ENCODE results near the gene PDCD4.

The PDCD4 gene

DNA sequence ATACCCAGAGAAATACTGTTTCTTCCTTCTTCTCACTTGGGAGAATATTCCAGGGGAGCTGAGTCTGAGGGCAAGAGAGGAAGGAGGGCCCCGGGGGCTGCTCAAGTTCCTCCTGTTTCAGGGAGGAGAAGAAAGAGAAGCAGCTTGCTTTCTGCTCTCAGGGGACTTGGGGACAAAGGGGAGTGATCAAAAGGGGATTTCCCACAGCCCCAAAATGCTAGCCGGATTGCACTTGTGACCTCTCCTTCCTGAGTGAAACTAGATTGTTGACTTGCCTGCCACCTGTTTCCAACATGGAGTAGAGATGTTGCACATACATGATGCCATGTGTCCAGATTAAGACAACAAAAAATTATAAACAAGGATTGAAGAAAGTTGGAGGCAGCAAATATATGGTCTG, 28.7 kb upstream of the PDCD4 start:
- peak; percentile 19 for DNase-seq

- DNase-seq: no peak
These were observed 27.7 kb upstream of the PDCD4 start for GRCh38 chr10:110843796-110844616.

GRCh38 chr10:110844617-110844881, 27.2 kb upstream of the PDCD4 start:
- no peak for DNase-seq

DNA sequence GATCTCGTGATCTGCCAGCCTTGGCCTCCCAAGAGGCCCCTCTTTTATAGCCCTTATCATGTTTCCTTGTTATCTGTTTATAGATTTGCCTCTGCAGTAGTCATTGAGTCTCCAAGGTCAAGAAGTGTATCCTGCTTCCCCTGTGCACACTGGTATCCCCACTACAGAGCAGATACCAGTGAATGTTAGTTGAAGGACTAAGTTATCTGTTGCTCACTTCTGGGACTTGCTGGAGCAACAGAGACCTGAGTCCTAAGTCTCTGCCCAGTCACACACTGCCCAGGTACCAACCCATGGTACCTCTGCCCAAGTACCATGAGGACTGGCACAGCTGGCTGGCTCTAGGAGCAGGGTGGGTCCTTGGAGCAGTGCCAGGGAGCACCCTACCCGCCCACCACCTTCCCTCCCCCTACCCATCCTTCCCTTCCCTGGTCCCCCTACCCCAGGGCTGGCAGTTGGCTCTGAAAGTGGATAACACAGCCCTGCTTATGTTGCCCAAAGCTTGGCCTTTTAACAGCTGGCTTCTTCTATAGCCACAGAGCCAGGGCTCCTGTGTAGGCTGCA, 26.5 kb upstream of the PDCD4 start:
- DNase-seq: no peak

DNA sequence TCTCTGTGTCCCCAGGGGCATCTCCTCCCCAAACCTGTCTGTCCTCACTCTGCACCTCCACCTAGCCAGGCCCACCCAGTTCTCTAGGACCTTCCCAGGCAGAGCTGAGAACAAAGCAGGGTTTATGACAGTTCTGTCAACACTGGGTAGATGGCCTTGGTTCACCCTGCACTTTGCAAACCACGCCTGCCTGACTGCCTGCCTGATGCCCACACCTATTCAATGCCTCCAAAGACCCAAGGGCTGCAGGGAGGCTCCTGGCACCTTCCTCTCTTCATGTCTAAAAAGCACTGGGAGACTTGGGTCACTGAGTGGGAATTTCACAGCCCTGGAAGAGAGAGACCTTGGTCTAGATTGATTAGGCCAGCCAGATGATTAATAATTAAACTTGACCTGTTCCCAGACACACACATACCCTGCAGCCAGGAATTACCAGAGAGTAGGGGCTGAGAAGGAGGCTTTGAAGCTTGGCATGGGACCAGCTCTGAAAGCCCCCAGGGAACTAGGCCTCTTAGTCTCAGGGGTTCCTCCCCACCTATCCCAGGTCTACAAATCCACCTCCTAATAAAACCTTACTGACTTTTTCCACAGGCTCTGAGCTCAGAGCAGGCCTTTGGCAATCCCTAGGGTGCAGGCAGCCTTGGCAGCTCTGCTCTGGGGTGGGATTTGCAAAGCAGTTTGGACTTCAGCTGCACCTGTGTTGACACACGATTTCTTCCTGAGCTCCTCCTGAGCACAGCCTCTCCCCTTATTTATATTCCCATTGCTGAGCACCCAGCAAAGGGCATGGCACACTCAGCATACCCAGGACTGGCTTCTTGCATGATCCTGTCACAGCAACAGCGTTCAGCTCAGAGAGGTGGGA, 25.7 kb upstream of the PDCD4 start:
- DNase-seq: no peak

DNA sequence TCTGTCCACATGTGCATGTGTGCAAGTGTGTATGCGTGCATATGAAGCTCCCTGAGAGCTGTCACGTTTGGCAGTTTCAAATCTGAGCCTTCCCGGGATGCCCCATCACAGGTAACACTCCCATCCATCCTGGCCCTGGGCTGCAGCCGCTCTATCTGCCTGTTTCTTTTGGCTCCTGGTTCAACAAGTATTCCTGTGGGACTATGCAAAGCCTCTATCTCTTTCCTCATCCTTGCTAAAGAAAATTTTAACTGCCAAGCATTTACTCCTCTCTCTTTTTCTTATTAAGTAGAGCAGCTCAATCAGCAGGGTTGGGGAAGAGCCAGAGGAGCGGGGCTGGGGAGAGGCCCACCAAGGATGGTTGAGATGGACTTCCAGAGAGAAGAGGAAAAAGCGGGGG, 24.4 kb upstream of the PDCD4 start:
- no peak for DNase-seq

DNA sequence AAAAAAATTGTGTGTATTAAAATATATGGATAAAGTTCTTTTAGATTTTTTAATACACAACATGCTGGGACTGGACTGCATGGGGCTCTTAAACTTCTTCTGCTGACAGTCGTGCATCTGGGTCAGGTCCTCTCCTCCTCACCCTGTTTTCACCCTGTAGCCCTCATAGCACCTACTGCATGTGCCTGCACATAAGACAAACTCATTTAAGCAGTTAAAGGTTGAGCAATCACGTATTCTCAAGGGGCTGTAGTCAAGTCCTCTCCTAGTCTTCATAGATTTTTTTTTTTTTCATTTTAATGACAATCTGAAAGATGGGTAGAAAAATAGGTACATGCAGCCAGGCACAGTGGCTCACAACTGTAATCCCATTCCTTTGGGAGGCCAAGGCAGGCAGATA, 23.6 kb upstream of the PDCD4 start:
- DNase-seq: no peak

DNA sequence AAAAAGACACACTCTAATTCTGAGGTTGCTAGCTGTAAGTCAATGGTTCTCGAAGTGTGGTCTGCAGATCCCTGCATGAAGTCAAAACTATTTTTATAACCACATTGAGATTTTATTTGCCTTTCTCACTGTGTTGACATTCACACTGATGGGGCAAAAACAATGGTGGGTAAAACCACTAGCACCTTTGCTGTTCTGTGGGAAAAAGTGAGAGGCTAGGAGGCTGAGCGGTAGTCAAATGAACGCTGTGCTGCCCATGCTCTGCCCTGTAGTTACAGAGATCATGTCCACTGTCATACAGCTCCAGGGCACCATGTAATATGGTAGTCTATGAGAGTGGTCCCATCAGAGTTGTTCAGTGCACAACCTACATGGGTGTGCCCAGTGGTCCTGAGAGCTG, 21.6 kb upstream of the PDCD4 start:
- DNase-seq: no peak

GRCh38 chr10:110851020-110851612, 20.6 kb upstream of the PDCD4 start:
- no peak for DNase-seq

DNA sequence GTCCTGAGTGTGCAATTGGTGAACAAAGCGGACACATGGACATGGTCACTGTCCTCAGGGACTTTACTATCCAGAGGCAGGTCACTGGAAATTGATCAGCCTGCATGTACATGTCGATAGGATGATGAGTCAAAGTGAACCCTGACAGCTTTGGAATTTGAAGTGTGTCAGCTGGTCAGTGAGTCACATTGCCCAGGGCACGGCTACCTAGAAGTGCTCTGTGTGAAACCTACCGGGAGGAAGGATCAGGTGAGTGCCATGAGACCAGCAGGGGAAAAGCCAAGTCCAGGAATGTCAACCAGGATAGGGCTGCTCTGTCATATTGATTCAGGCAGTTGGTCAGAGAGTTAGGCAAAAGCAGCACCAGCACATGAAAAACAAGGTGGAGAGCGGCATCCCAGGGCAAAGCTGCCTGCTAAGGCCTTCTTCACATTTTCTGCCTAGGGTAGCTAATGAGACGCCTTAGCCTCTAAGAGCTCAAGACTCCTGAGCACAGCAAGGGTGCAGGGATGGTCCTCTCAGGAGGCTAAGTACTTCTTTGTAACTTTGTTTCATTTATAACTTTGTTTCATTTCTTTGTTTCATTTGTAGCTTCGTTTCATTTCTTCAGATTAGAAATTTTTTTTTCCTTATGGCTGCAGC, 19.4 kb upstream of the PDCD4 start:
- DNase-seq: peak; percentile 26

- DNase-seq: no peak
These were observed 18.8 kb upstream of the PDCD4 start for GRCh38 chr10:110852947-110853346.

DNA sequence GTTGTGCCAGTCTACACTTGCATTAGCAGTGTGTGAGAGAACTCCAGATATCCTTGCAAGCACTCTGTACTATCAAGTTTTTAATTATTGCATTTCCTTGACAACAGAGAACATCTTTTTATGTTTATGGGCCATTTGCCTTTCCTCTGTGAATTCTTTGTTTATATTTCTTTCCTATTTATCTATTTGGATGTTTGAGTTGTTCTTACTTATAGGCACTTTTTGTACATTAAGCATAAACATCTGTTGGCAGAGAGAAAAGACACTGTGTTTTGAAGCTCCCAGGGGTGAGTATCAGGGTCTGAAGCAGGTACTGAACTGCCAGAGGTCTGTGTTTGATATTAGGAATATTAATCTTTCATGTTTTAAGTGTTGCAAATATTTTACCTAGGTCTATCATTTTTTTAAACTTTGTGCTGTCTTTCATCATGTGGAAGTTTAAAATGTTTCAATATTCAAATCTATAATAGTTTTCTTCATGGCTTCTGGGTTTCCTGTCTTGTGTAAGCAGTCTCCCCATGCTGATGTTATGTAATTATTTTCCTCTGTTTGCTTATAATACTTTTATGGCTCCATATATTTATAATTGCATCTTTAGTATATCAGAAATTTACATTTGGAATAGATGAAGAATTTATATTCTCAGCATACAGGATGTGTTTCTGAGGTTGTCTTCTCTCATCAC, 17.7 kb upstream of the PDCD4 start:
- DNase-seq: no peak

DNA sequence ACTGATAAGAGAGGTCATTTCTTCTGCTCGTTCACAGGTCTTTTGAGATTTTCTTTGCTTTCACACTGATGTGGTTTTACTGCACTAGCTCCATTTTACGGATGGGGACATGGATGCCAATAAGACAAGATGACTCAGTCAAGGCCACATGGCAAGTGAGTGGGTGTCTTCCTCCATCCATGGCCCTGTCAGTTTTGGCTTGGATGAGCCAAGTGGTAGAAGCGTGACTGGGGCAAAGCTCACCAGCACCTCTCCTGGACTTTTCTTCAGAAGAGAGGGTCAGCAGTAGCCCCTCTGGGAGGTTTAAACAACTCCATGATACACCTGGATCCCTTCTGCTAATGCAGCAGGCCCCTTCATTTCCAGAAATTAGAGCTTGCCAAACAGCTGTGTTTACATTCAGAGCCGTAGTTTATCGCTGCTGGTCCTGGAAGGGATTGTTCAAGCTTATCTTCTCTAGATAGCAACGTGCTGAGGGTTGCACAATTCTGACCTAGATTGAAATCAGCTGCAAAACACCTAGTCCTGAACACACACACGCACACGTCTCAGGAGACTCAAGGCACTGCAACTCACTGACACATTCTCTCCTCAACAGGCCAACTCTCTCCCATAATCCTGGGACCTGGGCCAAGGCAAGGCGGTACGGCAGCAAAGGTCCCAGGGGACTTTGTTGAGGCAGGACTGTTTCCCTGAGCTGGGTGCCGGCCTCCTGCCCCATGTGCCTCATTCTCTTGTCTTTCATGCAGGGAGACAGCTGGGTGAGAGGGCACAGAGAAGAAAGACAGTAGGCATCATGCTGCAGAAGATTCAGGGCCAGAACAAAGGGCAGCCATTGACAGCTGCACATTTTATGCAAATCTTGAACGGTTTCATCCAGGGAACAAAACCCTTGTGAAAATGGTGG, 14.2 kb upstream of the PDCD4 start:
- peak; percentile 19 for DNase-seq

GRCh38 chr10:110858297-110858934, 13.3 kb upstream of the PDCD4 start:
- no peak for DNase-seq

- DNase-seq: no peak
These were observed 12.3 kb upstream of the PDCD4 start for GRCh38 chr10:110859206-110859972.

DNA sequence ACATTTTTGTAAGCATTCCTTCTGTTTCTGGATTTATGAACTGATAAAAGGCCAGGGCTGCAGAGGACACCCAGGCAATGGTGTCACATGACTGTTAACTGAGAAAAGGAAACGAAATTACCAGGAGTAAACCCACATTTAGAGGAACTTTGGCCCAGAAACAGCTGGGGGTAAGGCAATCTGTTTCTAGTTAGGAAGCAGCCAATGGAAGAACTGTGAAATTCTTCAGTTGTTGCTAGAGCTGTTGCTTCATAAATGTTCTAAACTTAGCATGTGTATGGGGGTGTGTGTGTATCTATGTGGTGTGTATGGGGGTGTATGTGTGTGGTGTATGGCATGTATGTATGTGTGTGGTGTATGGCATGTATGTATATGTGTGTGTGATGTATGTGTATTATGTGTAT, 11.8 kb upstream of the PDCD4 start:
- DNase-seq: no peak

DNA sequence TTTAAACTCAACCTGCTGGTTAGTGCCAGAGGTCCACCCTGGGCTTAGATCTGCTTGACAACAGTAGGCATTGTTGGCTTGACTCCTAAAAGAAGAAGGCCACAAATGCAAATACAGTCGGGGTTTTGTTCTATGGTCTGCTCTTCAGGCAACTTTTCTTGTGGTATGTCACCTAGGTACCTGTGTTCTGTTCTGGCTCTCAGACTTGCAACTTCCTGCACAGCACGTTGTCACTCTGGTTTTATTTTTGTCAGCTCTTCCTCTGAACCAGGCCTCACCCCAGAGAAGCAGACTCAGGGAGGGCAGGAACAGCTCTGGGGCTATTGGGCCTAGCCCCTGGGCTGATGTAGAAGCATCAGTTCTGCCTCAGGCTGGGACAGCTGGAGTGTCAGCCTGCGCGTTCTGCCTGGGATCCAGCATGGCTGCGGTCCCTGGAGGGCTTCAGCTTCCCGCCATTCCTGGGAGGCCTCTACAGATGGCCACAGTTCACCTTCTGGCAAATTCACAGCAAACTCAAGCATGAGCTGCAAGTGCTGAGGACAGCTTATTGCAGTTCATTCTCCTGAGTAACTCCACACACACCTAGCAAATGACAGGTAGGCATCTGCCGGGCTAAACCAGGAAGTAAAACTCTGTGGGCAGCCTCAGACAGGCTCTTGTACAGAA, 11.0 kb upstream of the PDCD4 start:
- no peak for DNase-seq

DNA sequence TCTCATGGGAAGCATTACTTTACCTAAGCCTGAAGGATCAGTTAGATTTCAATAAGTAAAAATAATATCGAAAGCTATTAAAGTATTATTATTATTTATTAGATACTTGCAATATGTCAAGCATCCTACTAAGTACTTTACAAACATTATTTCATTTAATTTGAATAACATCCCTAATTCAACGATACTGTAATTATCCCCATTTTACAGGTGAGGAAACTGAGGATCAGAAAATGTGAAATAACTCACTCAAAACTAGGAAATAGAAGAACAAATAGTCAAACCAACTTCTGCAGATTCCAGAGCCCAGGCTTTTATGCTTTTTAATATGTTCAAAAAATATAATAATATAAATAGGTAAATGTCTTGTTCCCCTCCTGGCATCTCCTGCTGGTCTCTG, 10.3 kb upstream of the PDCD4 start:
- no peak for DNase-seq

GRCh38 chr10:110861930-110862649, 9.6 kb upstream of the PDCD4 start:
- DNase-seq: no peak

Measured in stimulated activated naive CD4-positive, alpha-beta T cell treated with Interleukin-2 at 50 U/mL for 16 hours (primary cell).